MCF 10A (cell line): ENCODE measurements around the gene SPAG16. TPM values are rescaled to one million over a fixed set of nuclear protein-coding genes. Genes with fewer than 3 reads are reported as not detected.
"Not testable (repeated sequence)": the region's sequence is repeated elsewhere in the genome, so short reads cannot be mapped to it uniquely, and the experiment has no call there.

Experiments used
- BruUV-seq: library from RNA; stranded (reverse); fragments of 400-500 nt; replicated peaks from 2 replicates; lab custom pipeline; 2021; lab: Mats Ljungman, UMichigan
- CTCF ChIA-PET: fragments of 300-600 bp; sonication (Branson Sonifier 250); formaldehyde crosslinking; extraction: SDS; loops from one replicate; lab custom pipeline; 2021; ENCODE audit warnings: antibody characterized with exemption, inconsistent platforms; lab: Yijun Ruan, JAX
- POLR2A ChIA-PET: fragments of 300-600, 350-650 bp; sonication (Branson Sonifier 250); formaldehyde crosslinking; extraction: SDS; loops from one replicate; lab custom pipeline; 2020; ENCODE audit warnings: antibody characterized with exemption, inconsistent platforms; lab: Yijun Ruan, JAX
- DNase-seq: peaks from one replicate; pipeline ENCODE4 v3.0.0-alpha.2; 2018; ENCODE audit not compliant: unreplicated experiment
- H3K27ac Mint-ChIP-seq: one replicate; pipeline ENCODE4 v1.8.0; 2022; ENCODE audit warnings: mild to moderate bottlenecking, low read depth, mixed read lengths; ENCODE audit not compliant: unreplicated experiment
- H3K27me3 Mint-ChIP-seq: one replicate; pipeline ENCODE4 v1.8.0; 2022; ENCODE audit warnings: mixed read lengths; ENCODE audit not compliant: insufficient read depth, unreplicated experiment
- H3K36me3 Mint-ChIP-seq: one replicate; pipeline ENCODE4 v1.8.0; 2022; ENCODE audit warnings: mild to moderate bottlenecking, moderate library complexity, mixed read lengths; ENCODE audit not compliant: insufficient read depth, unreplicated experiment
- H3K4me1 Mint-ChIP-seq: one replicate; pipeline ENCODE4 v1.8.0; 2022; ENCODE audit warnings: mixed read lengths; ENCODE audit not compliant: insufficient read depth, unreplicated experiment
- H3K4me3 Mint-ChIP-seq: one replicate; pipeline ENCODE4 v1.8.0; 2022; ENCODE audit warnings: mild to moderate bottlenecking, moderate library complexity, mixed read lengths; ENCODE audit not compliant: unreplicated experiment
- H3K9me3 Mint-ChIP-seq: one replicate; pipeline ENCODE4 v1.8.0; 2022; ENCODE audit warnings: mixed read lengths; ENCODE audit not compliant: unreplicated experiment
- intact Hi-C: fragments of 100-400 bp; cut with micrococcal nuclease; formaldehyde crosslinking; loops from 2 replicates; pipeline ENCODE4 v1.14.1; 2022
- total RNA-seq: library from RNA; stranded (reverse); gene quantifications from 2 replicates; pipeline ENCODE4 v1.2.3, GENCODE V29; 2022
- TF ChIP-seq, protein P1 (sequence below): fragments of 200-600 bp; IDR thresholded peaks from one replicate; pipeline ENCODE4 v1.8.0; 2022; ENCODE audit warnings: antibody characterized with exemption, mild to moderate bottlenecking; ENCODE audit not compliant: unreplicated experiment

SPAG16 gene
- total RNA-seq, 1 experiment from 2014 or later = 11.5 TPM

DNA sequence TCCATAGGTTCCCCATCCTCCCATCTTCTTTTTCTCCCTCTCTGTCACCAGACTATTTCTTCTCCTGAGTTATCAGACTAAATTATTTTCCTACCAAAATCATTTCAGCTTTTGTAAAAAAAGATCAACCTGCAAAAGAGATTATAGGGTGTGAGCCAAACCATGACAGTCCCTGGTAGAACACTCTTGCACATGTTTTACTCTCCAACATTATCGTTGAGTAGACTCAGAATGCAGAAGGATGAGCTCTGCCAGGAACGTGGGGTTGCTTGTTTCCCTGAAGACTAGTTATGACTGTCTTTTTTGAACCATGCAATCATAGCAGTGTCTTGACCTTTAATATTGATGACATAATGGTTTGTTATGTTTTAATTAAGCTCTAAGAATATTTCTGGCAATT lies 766.5 kb downstream of the SPAG16 start:
- DNase-seq = no peak
- no peak overlapping the region for H3K27ac Mint-ChIP-seq
- no peak overlapping the region for H3K4me3 Mint-ChIP-seq
- intact Hi-C loops = no loop called here
- no TSS peak for BruUV-seq
- H3K36me3 Mint-ChIP-seq = no peaks in the 10 kb centered on the region
- CTCF ChIA-PET = interaction anchor here (0.7 kb wide), 1 partner anchor 27 kb away, joined by 3 read pairs; no protein-coding TSS in a partner anchor
- H3K4me1 Mint-ChIP-seq = no peaks in the 10 kb centered on the region
- POLR2A ChIA-PET = interaction anchor here (0.6 kb wide), 2 partner anchors 53 to 1448 kb away, joined by 3 to 4 read pairs; no protein-coding TSS in a partner anchor
- peaks cover 11% of the 10 kb centered on the region for H3K9me3 Mint-ChIP-seq
- TF ChIP-seq, protein P1, sequence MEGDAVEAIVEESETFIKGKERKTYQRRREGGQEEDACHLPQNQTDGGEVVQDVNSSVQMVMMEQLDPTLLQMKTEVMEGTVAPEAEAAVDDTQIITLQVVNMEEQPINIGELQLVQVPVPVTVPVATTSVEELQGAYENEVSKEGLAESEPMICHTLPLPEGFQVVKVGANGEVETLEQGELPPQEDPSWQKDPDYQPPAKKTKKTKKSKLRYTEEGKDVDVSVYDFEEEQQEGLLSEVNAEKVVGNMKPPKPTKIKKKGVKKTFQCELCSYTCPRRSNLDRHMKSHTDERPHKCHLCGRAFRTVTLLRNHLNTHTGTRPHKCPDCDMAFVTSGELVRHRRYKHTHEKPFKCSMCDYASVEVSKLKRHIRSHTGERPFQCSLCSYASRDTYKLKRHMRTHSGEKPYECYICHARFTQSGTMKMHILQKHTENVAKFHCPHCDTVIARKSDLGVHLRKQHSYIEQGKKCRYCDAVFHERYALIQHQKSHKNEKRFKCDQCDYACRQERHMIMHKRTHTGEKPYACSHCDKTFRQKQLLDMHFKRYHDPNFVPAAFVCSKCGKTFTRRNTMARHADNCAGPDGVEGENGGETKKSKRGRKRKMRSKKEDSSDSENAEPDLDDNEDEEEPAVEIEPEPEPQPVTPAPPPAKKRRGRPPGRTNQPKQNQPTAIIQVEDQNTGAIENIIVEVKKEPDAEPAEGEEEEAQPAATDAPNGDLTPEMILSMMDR = no peak
- no peaks in the 10 kb centered on the region for H3K27me3 Mint-ChIP-seq

DNA sequence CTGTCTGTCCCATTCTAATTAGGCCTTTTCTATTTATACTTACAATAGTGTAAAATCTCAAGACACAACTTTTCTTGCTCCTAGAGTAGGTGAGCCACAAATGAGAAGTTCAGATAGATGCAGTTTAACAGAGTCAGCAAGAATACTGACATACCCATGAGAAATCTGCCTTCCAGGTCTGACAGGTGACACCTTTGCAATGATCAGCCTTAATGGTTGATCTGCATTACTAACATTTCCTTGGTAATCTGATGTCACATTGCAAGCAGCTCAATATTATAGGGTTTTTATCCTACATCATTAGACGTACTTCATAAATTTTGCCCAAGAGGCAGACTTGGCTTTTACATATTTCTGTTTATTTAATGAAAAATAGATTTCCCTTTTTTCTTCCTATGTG lies 767.3 kb downstream of the SPAG16 start:
- intact Hi-C loops = no loop called here
- ChIA-PET POLR2A (interaction anchor here (0.8 kb wide), 1 partner anchor 62 kb away, joined by 3 read pairs; no protein-coding TSS in a partner anchor), CTCF (interaction anchor here (0.6 to 0.7 kb wide), 2 partner anchors 29 to 56 kb away, joined by 3 read pairs; no protein-coding TSS in a partner anchor)
- no peak for DNase-seq
- H3K4me3 Mint-ChIP-seq = no peak overlapping the region
- H3K27ac Mint-ChIP-seq = no peak overlapping the region
- TF ChIP-seq, protein P1 = no peak
- H3K36me3 Mint-ChIP-seq = no peaks in the 10 kb centered on the region
- H3K4me1 Mint-ChIP-seq = no peaks in the 10 kb centered on the region
- no peaks in the 10 kb centered on the region for H3K27me3 Mint-ChIP-seq
- H3K9me3 Mint-ChIP-seq = peaks cover 2% of the 10 kb centered on the region
- BruUV-seq = no TSS peak

DNA sequence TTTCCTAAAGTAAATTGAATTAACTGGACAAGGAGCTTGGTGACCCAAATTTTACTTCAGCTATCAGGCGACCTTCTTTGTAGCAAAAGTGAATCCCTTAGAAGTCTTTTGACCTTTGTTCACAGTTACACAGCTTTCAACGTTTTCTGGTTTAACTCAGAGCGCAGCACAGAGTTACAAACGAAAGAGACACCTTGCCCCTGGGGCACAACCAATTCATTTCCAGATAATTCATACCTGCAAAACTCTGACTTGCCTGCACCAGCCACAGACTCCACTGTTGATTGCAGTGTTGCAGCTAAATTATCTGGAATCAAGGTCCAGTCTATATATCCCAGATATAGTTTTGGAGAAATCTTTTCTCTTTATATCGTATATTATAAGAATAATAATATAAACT lies 768.0 kb downstream of the SPAG16 start:
- POLR2A ChIA-PET = interaction anchor here (0.8 kb wide), 1 partner anchor 61 kb away, joined by 3 read pairs; no protein-coding TSS in a partner anchor
- H3K4me1 Mint-ChIP-seq = no peaks in the 10 kb centered on the region
- H3K36me3 Mint-ChIP-seq = no peaks in the 10 kb centered on the region
- no TSS peak for BruUV-seq
- no peaks in the 10 kb centered on the region for H3K9me3 Mint-ChIP-seq
- TF ChIP-seq, protein P1 = no peak
- no peak overlapping the region for H3K4me3 Mint-ChIP-seq
- DNase-seq = no peak
- H3K27me3 Mint-ChIP-seq = no peaks in the 10 kb centered on the region
- CTCF ChIA-PET = interaction anchor here (0.7 kb wide), 1 partner anchor 28 kb away, joined by 3 read pairs; no protein-coding TSS in a partner anchor
- H3K27ac Mint-ChIP-seq = no peak overlapping the region
- intact Hi-C loops = no loop called here

DNA sequence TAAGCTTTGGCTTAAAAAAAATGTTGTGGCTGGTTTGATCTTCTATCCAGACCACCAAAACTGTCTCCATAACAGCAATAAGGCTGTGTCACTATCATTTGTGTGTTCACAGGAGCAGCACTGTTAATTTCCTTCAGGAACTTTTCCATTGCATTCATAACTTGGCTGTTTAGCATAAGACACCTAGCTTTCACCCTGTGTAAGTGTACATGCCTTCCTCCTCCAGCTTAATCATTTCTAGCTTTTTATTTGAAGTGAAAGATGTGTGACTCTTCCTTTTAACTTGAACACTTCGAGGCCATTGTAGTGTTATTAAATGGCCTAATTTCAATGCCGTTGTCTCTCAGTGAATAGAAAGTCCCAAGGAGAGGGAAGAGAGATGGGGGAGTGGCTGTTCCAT lies 773.7 kb downstream of the SPAG16 start:
- Mint-ChIP-seq H3K36me3 (no peaks in the 10 kb centered on the region), H3K4me3 (no peak overlapping the region), H3K27ac (no peak overlapping the region), H3K9me3 (no peaks in the 10 kb centered on the region), H3K27me3 (no peaks in the 10 kb centered on the region), H3K4me1 (no peaks in the 10 kb centered on the region)
- POLR2A ChIA-PET = no interaction called here
- intact Hi-C loops = no loop called here
- no peak for DNase-seq
- TF ChIP-seq, protein P1 = no peak
- CTCF ChIA-PET = interaction anchor here (0.5 to 0.7 kb wide), 3 partner anchors 11 to 85 kb away, joined by 3 read pairs; no protein-coding TSS in a partner anchor
- no TSS peak for BruUV-seq

DNA sequence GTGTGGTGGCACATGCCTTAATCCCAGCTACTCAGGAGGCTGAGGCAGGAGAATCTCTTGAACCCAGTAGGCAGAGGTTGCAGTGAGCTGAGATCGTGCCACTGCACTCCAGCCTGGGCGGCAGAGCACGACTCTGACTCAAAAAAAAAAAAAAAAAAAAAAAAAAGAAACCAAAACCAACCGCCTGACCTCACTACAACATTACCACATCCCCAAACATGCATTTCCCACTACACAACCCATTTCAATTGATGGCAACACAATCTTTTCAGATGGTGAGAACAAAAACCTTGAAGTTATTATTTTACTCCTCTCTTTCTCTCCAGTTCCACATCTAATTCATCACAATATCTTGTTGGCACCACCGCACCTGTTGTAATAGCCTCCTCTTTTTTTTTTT lies 778.0 kb downstream of the SPAG16 start:
- BruUV-seq, DNase-seq, H3K4me3 Mint-ChIP-seq, H3K36me3 Mint-ChIP-seq, H3K4me1 Mint-ChIP-seq, H3K9me3 Mint-ChIP-seq, POLR2A ChIA-PET, H3K27me3 Mint-ChIP-seq, H3K27ac Mint-ChIP-seq: not testable (repeated sequence)
- intact Hi-C loops = loop anchor here (10.0 kb wide), 1 partner anchor 807 kb away; no protein-coding TSS in a partner anchor
- CTCF ChIA-PET = interaction anchor here (0.7 kb wide), 1 partner anchor 222 kb away, joined by 3 read pairs; no protein-coding TSS in a partner anchor
